CD4-positive, alpha-beta memory T cell (primary cell): ENCODE measurements around the gene AP3D1. TPM values are rescaled to one million over a fixed set of nuclear protein-coding genes. Genes with fewer than 3 reads are reported as not detected.

ENCODE experiments used
- CTCF ChIA-PET: fragments of 350-600 bp; sonication (Branson Sonifier 250); formaldehyde crosslinking; loops from one replicate; lab custom pipeline; 2021; ENCODE audit warnings: inconsistent platforms; ENCODE audit not compliant: partially characterized antibody; lab: Charles Lee
- POLR2A ChIA-PET: fragments of 350-600 bp; sonication (Branson Sonifier 250); formaldehyde crosslinking; loops from one replicate; lab custom pipeline; 2021; ENCODE audit not compliant: partially characterized antibody; lab: Charles Lee
- DNase-seq, 5 donors: peaks; one replicate each; pipeline versions ENCODE4 v3.0.0 to v3.0.0-alpha.2; 2020 to 2022; ENCODE audit warnings: mixed read lengths in 1 of 5
- H3K27ac ChIP-seq: one replicate; pipeline ENCODE4 v1.7.0; 2013; ENCODE audit warnings: low read depth, low read length
- H3K27me3 ChIP-seq: 2 replicates; pipeline ENCODE4 v1.7.0; 2013; ENCODE audit warnings: mild to moderate bottlenecking, low read length, moderate library complexity; ENCODE audit not compliant: insufficient read depth
- H3K36me3 ChIP-seq: 2 replicates; pipeline ENCODE4 v1.7.0; 2013; ENCODE audit warnings: mild to moderate bottlenecking, low read length, moderate library complexity; ENCODE audit not compliant: insufficient read depth
- H3K4me1 ChIP-seq: 2 replicates; pipeline ENCODE4 v1.7.0; 2013; ENCODE audit warnings: mild to moderate bottlenecking, low read length, moderate library complexity; ENCODE audit not compliant: insufficient read depth
- H3K4me3 ChIP-seq, 2 donors: one replicate each; pipeline ENCODE4 v1.7.0; 2013; ENCODE audit warnings: low read length in 2 of 2, mild to moderate bottlenecking in 1 of 2
- H3K9me3 ChIP-seq, 2 donors: one replicate each; pipeline ENCODE4 v1.7.0; 2013; ENCODE audit warnings: low read length in 2 of 2, control low read depth in 1 of 2; ENCODE audit not compliant: control insufficient read depth in 1 of 2
- H3K27ac Mint-ChIP-seq, 7 donors: one replicate each; pipeline ENCODE4 v1.8.0; 2020 to 2021; ENCODE audit warnings: mixed read lengths in 7 of 7, mild to moderate bottlenecking in 6 of 7, inconsistent platforms in 3 of 7, moderate library complexity in 3 of 7
- H3K27me3 Mint-ChIP-seq, 2 donors: one replicate each; pipeline ENCODE4 v1.8.0; 2020 to 2021; ENCODE audit warnings: mixed read lengths in 2 of 2
- H3K36me3 Mint-ChIP-seq, 2 donors: one replicate each; pipeline ENCODE4 v1.8.0; 2020 to 2021; ENCODE audit warnings: mixed read lengths in 2 of 2, inconsistent platforms in 1 of 2, mild to moderate bottlenecking in 1 of 2
- H3K4me1 Mint-ChIP-seq, 4 donors: one replicate each; pipeline ENCODE4 v1.8.0; 2020 to 2021; ENCODE audit warnings: mixed read lengths in 4 of 4, mild to moderate bottlenecking in 1 of 4
- H3K4me3 Mint-ChIP-seq, 8 donors: one replicate each; pipeline ENCODE4 v1.8.0; 2020 to 2021; ENCODE audit warnings: mixed read lengths in 8 of 8, mild to moderate bottlenecking in 7 of 8, moderate library complexity in 6 of 8, inconsistent platforms in 3 of 8
- H3K9me3 Mint-ChIP-seq, 8 donors: one replicate each; pipeline ENCODE4 v1.8.0; 2020 to 2021; ENCODE audit warnings: mixed read lengths in 8 of 8, mild to moderate bottlenecking in 5 of 8, inconsistent platforms in 3 of 8, moderate library complexity in 1 of 8
- intact Hi-C: fragments of 100-400 bp; cut with micrococcal nuclease; formaldehyde crosslinking; loops from one replicate; pipeline ENCODE4 v1.15.1; 2023
- polyA plus RNA-seq, 2 donors: library from polyadenylated mRNA; unstranded; fragments of 300-500 nt; fragmentation: Illumina TruSeq; gene quantifications; one replicate each; pipeline ENCODE4 v1.2.3, GENCODE V29; 2021
- total RNA-seq, 2 experiments: library from RNA; stranded (reverse); gene quantifications; one replicate each; pipeline ENCODE4 v1.2.3, GENCODE V29; 2021

AP3D1 gene
- total and polyA plus RNA-seq, 4 experiments from 2014 or later, result 6.7 to 87.2 (median 69.8) TPM

DNA sequence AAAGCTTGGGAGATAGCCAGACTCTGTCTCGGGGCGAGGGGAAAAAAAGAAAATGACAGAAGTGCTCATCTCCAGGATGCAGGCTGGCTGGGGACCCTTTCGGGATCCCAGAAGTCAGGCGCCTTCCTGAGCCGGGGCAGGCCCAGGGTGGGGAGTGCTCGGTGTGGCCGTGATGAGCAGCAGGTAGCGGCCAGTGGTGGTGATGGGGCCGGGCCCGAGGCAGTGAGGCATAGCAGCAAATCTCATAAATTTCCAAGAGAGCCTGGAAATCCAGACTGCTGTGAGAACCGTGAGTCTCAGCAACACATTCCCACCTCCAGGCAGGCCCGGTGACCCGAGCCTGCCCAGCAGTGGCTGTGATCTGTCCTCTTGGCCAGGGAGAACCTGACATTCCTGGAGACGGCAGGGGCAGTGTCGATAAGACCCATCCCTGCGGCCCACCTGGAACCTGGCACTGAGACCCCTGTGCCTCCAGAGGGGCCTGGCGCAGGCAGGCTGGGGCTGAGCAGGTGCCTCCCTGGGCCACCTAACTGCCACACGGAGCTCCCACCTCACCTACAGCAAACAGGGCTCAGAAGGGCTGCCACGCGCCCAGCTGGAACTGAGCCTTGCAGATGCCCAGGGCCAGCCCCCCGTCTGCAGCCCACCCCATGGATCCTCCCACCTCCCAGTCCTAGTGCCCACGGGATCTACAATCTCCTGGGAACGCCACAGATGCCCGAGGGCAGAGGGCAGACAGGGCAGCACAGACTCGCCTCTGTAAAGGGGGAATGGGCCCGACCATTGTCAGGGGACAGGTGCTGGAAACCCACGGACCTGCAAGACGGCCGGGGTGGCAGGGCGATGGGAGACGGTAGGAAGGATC is 31.2 kb downstream of the AP3D1 start:
- POLR2A ChIA-PET, result no interaction called here
- Mint-ChIP-seq H3K27ac (peak overlapping the region in 1 of 7 donors; percentile 46), H3K36me3 (peaks cover 17 to 42% of the 10 kb centered on the region in 2 donors), H3K9me3 (no peaks in the 10 kb centered on the region), H3K27me3 (no peaks in the 10 kb centered on the region), H3K4me3 (no peak overlapping the region), H3K4me1 (peaks cover 0 to 1% (median 0%) of the 10 kb centered on the region in 4 donors)
- Histone ChIP-seq H3K27me3 (no peaks in the 10 kb centered on the region), H3K27ac (no peak overlapping the region), H3K36me3 (peaks cover 70% of the 10 kb centered on the region), H3K9me3 (no peaks in the 10 kb centered on the region), H3K4me3 (no peak overlapping the region), H3K4me1 (no peaks in the 10 kb centered on the region)
- CTCF ChIA-PET, result no interaction called here
- no peak for DNase-seq
- intact Hi-C loops, result no loop called here

DNA sequence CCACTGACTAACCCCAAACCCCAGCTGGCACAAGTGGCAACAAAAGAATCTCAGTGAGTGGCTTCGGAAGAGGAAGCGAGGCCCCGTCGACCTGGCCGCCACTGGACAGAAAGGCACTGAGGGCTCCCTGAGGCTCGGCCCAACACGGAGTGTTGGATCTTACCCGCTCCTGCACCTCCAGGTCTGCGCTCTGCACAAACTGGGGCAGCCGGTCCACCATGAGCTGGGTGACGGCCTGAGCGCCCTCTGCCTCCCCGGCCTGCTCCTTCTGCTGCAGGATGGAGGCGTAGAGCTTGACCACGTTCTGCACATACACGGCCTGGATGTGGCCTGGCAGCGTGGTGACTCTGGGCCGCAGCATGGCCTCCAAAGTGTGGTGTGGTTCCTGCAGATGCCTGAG is 32.9 kb downstream of the AP3D1 start:
- ChIA-PET CTCF (no interaction called here), POLR2A (no interaction called here)
- Mint-ChIP-seq H3K27ac (peak overlapping the region in 2 of 7 donors; percentile 22 to 64), H3K4me3 (no peak overlapping the region), H3K9me3 (no peaks in the 10 kb centered on the region), H3K27me3 (no peaks in the 10 kb centered on the region), H3K4me1 (peaks cover 0 to 5% (median 2%) of the 10 kb centered on the region in 4 donors), H3K36me3 (peaks cover 29 to 49% of the 10 kb centered on the region in 2 donors)
- H3K27me3 ChIP-seq, result no peaks in the 10 kb centered on the region
- H3K4me1 ChIP-seq, result no peaks in the 10 kb centered on the region
- no peak overlapping the region for H3K27ac ChIP-seq
- H3K9me3 ChIP-seq, result no peaks in the 10 kb centered on the region
- intact Hi-C loops, result no loop called here
- H3K4me3 ChIP-seq, result no peak overlapping the region
- peaks cover 85% of the 10 kb centered on the region for H3K36me3 ChIP-seq
- DNase-seq, result no peak

DNA sequence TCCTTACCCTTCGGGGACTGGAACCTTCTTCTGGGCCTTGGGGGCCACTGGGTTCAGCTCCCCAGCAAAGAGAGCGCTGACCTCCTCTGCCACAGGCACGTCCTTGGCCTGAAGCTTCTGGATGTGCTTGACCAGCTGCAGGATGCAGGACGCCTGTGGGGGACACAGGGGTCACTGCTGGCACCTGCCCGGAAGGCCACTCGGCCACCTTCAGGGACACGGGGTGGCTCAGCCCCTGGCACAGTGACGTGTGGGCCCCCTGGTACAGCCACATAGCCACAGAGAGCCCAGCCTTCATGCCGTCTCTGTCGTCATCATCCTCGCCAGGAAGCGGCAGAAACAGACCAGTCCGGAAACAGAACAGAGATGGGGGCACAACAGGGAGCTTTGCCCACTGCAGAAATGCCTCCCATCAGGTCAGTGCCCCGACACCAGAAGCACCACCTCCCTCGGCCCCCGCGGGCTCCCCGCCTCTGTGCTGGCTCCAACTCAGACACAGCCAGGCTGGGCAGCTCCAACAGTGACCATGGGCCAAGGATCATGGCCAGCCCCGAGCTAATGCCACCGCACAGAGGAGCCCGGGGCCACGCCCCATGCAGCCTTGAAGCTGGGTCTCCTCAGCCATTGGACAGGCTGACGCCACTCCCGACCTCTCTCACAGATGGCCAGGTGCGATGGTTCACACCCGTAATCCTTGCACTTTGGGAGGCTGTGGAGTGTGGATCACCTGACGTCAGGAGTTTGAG is 34.0 kb downstream of the AP3D1 start:
- Mint-ChIP-seq H3K9me3 (no peaks in the 10 kb centered on the region), H3K27ac (no peak overlapping the region), H3K4me3 (no peak overlapping the region), H3K4me1 (peaks cover 0 to 6% (median 3%) of the 10 kb centered on the region in 4 donors), H3K27me3 (no peaks in the 10 kb centered on the region), H3K36me3 (peaks cover 31 to 46% of the 10 kb centered on the region in 2 donors)
- DNase-seq, result no peak
- ChIA-PET CTCF (no interaction called here), POLR2A (no interaction called here)
- Histone ChIP-seq H3K36me3 (peaks cover 83% of the 10 kb centered on the region), H3K27ac (no peak overlapping the region), H3K9me3 (no peaks in the 10 kb centered on the region), H3K4me1 (no peaks in the 10 kb centered on the region), H3K4me3 (no peak overlapping the region), H3K27me3 (no peaks in the 10 kb centered on the region)
- intact Hi-C loops, result no loop called here

DNA sequence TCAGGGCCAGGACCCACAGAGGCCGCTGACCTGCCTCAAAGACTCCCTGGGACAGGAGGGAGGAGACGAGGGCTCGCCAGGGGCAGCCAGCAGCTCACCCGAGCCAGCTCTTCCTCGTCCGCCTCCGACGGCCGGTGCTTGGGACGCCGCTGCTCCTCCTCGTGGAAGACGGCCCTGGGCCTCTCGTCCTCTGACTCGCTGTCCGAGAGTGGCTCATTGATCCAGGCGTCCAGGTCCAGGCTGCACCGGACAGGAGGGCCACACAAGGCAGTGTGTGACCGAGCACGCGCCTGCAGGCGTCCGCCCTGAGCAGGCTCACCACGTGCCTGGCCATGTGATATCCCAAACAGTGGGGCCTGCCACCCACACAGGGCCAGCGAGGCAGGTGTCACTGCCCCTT is 34.9 kb downstream of the AP3D1 start:
- no peak overlapping the region for H3K4me3 ChIP-seq
- no peaks in the 10 kb centered on the region for H3K9me3 ChIP-seq
- no peaks in the 10 kb centered on the region for H3K4me1 ChIP-seq
- POLR2A ChIA-PET, result no interaction called here
- H3K36me3 ChIP-seq, result peaks cover 83% of the 10 kb centered on the region
- Mint-ChIP-seq H3K27ac (no peak overlapping the region), H3K36me3 (peaks cover 31 to 47% of the 10 kb centered on the region in 2 donors), H3K4me3 (peak overlapping the region in 1 of 8 donors; percentile 36), H3K27me3 (no peaks in the 10 kb centered on the region), H3K4me1 (peaks cover 0 to 8% (median 4%) of the 10 kb centered on the region in 4 donors), H3K9me3 (no peaks in the 10 kb centered on the region)
- CTCF ChIA-PET, result interaction anchor here (0.6 to 1.4 kb wide), 2 partner anchors 46 to 229 kb away, joined by 3 to 5 read pairs; no protein-coding TSS in a partner anchor
- no peak overlapping the region for H3K27ac ChIP-seq
- no peak for DNase-seq
- intact Hi-C loops, result no loop called here
- H3K27me3 ChIP-seq, result no peaks in the 10 kb centered on the region

DNA sequence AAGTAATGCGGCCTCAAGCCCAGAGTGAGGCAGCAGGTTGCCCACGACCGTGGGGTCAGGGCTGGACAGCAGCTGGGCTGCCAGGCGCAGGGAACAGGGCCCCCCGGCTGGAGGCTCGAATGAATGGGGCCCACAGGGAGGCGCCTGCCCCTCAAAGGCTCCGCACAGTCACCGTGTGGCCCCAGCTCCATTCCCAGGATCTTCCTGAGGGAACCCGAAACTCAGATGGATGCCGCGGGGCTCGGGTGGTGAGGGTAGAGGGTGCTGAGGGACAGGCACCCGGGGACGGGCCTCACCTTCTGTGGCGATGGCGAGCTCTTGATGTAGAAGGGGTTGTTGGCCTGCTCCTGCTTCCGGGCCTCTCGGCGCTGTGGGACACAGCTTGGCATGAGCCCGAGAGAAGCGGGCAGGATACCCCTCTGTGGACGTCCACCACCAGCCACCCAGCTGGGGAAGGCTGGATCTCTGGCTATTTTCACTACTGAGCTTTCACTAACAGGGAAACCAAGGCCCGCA is 35.4 kb downstream of the AP3D1 start:
- no peaks in the 10 kb centered on the region for H3K27me3 ChIP-seq
- Mint-ChIP-seq H3K4me1 (peaks cover 0 to 8% (median 4%) of the 10 kb centered on the region in 4 donors), H3K9me3 (no peaks in the 10 kb centered on the region), H3K27ac (no peak overlapping the region), H3K27me3 (no peaks in the 10 kb centered on the region), H3K4me3 (no peak overlapping the region), H3K36me3 (peaks cover 27 to 42% of the 10 kb centered on the region in 2 donors)
- no peaks in the 10 kb centered on the region for H3K9me3 ChIP-seq
- DNase-seq, result no peak
- ChIA-PET POLR2A (no interaction called here), CTCF (interaction anchor here (0.6 to 1.4 kb wide), 2 partner anchors 46 to 228 kb away, joined by 3 to 5 read pairs; no protein-coding TSS in a partner anchor)
- H3K36me3 ChIP-seq, result peaks cover 80% of the 10 kb centered on the region
- no peak overlapping the region for H3K27ac ChIP-seq
- no peak overlapping the region for H3K4me3 ChIP-seq
- H3K4me1 ChIP-seq, result no peaks in the 10 kb centered on the region
- intact Hi-C loops, result no loop called here

DNA sequence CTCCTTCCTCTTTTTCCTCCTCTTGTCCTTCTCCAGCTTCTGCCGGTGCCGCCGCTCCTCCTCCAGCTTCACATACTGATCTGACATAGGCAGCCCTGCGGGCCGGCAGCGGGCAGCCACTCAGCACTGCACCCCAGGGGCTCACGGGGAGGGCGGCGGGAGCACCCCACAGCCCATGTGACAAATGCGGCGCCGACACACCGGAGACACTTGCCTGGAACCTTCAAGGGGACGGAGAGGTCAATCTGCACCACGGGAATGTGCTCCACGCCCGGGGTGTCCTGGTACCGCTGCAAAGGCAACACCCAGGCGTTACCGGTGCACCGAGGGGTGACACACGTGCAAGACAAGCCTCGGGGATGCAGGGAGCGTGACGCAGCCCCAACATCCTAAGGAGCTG is 36.0 kb downstream of the AP3D1 start:
- Histone ChIP-seq H3K27me3 (no peaks in the 10 kb centered on the region), H3K4me1 (no peaks in the 10 kb centered on the region), H3K36me3 (peaks cover 80% of the 10 kb centered on the region), H3K4me3 (no peak overlapping the region), H3K9me3 (no peaks in the 10 kb centered on the region), H3K27ac (no peak overlapping the region)
- Mint-ChIP-seq H3K27me3 (no peaks in the 10 kb centered on the region), H3K4me3 (no peak overlapping the region), H3K27ac (no peak overlapping the region), H3K36me3 (peaks cover 27 to 40% of the 10 kb centered on the region in 2 donors), H3K4me1 (peaks cover 0 to 8% (median 4%) of the 10 kb centered on the region in 4 donors), H3K9me3 (no peaks in the 10 kb centered on the region)
- ChIA-PET CTCF (interaction anchor here (1.4 kb wide), 1 partner anchor 45 kb away, joined by 5 read pairs; no protein-coding TSS in a partner anchor), POLR2A (no interaction called here)
- no peak for DNase-seq
- intact Hi-C loops, result no loop called here

DNA sequence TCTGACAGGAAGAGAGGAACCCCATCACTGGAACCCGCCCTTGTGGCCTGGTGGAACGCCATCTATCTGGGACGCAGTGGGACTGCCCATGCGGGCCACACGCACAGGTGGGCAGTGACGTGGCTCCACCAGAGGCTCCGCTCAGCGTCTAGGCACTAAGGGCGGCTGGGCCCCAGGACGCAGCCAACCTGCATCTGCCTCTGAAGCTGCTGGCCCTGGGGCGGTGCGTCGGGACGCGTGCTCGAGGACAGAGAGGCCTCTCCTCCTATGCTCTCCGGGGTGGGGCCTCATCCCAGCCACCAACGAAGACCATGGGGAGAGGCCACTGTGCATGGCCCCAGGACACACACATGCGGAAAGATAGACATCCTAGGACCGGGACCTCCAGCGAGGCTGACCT is 36.5 kb downstream of the AP3D1 start:
- no peaks in the 10 kb centered on the region for H3K27me3 ChIP-seq
- DNase-seq, result no peak
- no peaks in the 10 kb centered on the region for H3K27me3 Mint-ChIP-seq
- H3K4me3 Mint-ChIP-seq, result no peak overlapping the region
- intact Hi-C loops, result no loop called here
- CTCF ChIA-PET, result no interaction called here
- H3K9me3 Mint-ChIP-seq, result no peaks in the 10 kb centered on the region
- peaks cover 0 to 8% (median 4%) of the 10 kb centered on the region in 4 donors for H3K4me1 Mint-ChIP-seq
- H3K4me1 ChIP-seq, result no peaks in the 10 kb centered on the region
- POLR2A ChIA-PET, result no interaction called here
- H3K9me3 ChIP-seq, result no peaks in the 10 kb centered on the region
- H3K36me3 ChIP-seq, result peaks cover 80% of the 10 kb centered on the region
- H3K36me3 Mint-ChIP-seq, result peaks cover 27 to 37% of the 10 kb centered on the region in 2 donors
- no peak overlapping the region for H3K27ac ChIP-seq
- H3K4me3 ChIP-seq, result no peak overlapping the region
- H3K27ac Mint-ChIP-seq, result no peak overlapping the region
